Ovary (tissue), 3 donors: Measurements from ENCODE around the gene ZNF652.

ENCODE experiments used
- EP300 ChIP-seq: sonication (generic); formaldehyde crosslinking; IDR thresholded peaks from one replicate; pipeline ENCODE4 v1.6.1; 2017; ENCODE audit warnings: antibody characterized with exemption
- POLR2A ChIP-seq: fragments of 450-650 bp; IDR thresholded peaks from one replicate; pipeline ENCODE4 v1.6.1; 2017; ENCODE audit warnings: antibody characterized with exemption, mild to moderate bottlenecking, moderate library complexity
- TF ChIP-seq, protein P1 (sequence below), 3 donors: fragments of 450-650 bp in 2 of 3; fragments of 200-600 bp in 1 of 3; IDR thresholded peaks; one replicate each; pipeline versions ENCODE4 v1.5.1 to v1.8.0; 2016 to 2022; ENCODE audit warnings: antibody characterized with exemption in 3 of 3, mild to moderate bottlenecking in 1 of 3
- donor health status: DM: no; HTN: no; CAD: no.

- TF ChIP-seq, protein P1, sequence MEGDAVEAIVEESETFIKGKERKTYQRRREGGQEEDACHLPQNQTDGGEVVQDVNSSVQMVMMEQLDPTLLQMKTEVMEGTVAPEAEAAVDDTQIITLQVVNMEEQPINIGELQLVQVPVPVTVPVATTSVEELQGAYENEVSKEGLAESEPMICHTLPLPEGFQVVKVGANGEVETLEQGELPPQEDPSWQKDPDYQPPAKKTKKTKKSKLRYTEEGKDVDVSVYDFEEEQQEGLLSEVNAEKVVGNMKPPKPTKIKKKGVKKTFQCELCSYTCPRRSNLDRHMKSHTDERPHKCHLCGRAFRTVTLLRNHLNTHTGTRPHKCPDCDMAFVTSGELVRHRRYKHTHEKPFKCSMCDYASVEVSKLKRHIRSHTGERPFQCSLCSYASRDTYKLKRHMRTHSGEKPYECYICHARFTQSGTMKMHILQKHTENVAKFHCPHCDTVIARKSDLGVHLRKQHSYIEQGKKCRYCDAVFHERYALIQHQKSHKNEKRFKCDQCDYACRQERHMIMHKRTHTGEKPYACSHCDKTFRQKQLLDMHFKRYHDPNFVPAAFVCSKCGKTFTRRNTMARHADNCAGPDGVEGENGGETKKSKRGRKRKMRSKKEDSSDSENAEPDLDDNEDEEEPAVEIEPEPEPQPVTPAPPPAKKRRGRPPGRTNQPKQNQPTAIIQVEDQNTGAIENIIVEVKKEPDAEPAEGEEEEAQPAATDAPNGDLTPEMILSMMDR (IDR thresholded peaks at IDR 0.05) = no peak
- TF ChIP-seq EP300 (no peak), POLR2A (no peak)
These were observed 117.2 kb downstream of the ZNF652 start for GRCh38 chr17:49244839-49245238.
